Endometrial microvascular endothelial cells (primary cell): Measurements from ENCODE around the gene POM121L2. TPM values are rescaled to one million over a fixed set of nuclear protein-coding genes. Genes with fewer than 3 reads are reported as not detected.
"Not testable (repeated sequence)": the region's sequence is repeated elsewhere in the genome, so short reads cannot be mapped to it uniquely, and the experiment has no call there.

Experiments
- in situ Hi-C: cut with HindIII; loops from 2 replicates; pipeline ENCODE4 v1.10.0; 2017; ENCODE audit warnings: low sequenced_read_pairs, low pct_unique_long_range_greater_than_20kb; ENCODE audit errors: inconsistent ontology term
- total RNA-seq: library from RNA; depleted of rRNA; stranded (reverse); fragments of >200 nt; gene quantifications from one replicate; pipeline ENCODE4 v1.2.3, GENCODE V29; 2015; ENCODE audit errors: inconsistent ontology term

POM121L2 gene
- total RNA-seq, 1 donor from 2014 or later: not detected

GRCh38 chr6:27267857-27268434 is 44.1 kb downstream of the POM121L2 start:
- in situ Hi-C loops: no loop called here

- in situ Hi-C loops: not testable (repeated sequence)
These were observed 45.1 kb downstream of the POM121L2 start for GRCh38 chr6:27267003-27267402.

- in situ Hi-C loops: no loop called here
These were observed 48.2 kb downstream of the POM121L2 start for GRCh38 chr6:27263886-27264285.

DNA sequence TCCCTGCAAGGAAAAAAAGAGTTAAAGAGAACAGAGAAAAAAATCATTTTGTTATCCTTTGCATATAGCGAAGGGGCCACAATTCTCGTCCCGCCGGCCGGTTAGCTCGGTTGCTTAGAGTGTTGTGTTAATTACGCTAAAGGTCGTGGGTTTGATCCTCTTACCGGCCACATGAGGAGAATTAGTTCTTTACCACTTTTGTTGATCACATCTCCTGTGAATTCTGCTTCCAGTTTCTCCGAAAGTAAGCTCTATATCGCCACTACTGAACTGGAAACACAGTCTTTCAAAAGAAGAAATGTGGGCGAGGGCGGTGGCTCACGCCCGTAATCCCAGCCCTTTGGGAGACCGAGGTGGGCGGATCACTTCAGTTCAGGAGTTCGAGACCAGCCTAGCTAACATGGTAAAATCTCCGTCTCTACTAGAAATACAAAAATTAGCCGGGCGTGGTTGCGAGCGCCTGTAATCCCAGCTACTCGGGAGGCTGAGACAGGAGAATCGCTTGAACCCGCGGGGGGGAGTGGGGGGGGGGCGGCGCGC is 51.2 kb downstream of the POM121L2 start:
- in situ Hi-C loops: no loop called here

DNA sequence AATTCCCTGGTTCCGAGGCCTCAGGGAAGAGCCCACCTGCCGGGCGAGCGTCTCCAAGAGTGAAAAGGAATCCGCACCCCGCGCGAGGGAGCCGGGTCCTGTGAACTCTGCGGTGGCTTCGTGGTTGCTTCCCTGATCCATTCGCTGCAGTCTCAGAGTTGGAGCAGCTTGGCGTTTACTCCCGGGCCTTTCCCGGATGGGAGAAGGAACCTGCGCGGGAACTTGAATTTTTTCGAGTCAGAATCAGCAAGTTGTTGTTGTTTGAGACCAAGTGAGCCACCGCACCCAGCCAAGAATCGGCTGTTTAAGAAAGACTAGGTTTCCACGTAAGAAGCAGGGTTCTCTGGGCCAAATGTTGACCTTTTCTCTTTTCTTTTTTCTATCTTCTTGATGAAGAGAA is 51.7 kb downstream of the POM121L2 start:
- in situ Hi-C loops: no loop called here

Other genes with a start within 250 kb of the POM121L2 start
- gene PRSS16, start 64.6 kb downstream of the POM121L2 start, total RNA-seq: not detected
- 0.09 TPM for gene ZNF391, start 76.5 kb upstream of the POM121L2 start, total RNA-seq
- gene ZNF184, start 160.8 kb upstream of the POM121L2 start, total RNA-seq: 3.1 TPM